ENCODE results near the gene ATP10A. TPM values are rescaled to one million over a fixed set of nuclear protein-coding genes. Genes with fewer than 3 reads are reported as not detected.
A peak's percentile ranks its signal among the peaks of the same experiment; 100 is the strongest.

The ATP10A gene
- total RNA-seq, 2 experiments from 2014 or later, result 20.5 to 22.4 TPM

DNA sequence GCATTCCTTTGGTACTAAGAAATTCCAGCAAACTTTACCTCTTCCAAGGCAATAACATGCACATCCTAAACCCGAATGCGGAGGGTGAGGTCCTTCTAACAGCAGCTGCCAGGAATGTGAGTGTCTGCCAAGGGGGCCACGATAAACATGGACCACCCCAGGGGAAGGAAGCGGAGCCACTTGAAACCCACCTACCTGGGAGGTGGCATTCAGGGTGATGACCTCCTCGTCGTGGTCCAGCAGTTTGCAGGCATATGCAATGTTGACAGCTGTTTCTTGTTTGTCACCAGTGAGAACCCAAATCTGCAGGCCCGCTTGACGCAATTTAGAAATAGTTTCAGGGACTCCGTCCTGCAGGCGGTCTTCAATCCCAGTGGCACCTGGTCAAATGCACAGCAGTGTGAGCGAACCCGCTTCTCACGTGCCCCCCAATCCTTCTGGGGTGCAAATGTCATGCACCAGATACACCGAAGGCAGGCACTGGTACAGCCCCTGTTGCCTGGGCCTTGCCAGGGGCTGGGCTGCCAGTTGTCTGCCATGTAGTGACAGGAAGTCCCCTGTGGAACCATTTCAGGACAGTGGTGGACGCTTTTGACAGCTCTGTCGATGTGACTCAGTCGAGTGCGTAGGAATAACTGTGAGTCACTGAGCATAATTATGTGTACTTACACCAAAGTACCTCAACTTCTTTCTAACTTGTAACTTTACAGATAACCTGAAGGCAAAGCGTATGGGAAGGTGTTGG is 161.2 kb downstream of the ATP10A start:
- ATAC-seq (no peak), DNase-seq (no peak)
- H3K36me3 Mint-ChIP-seq (ENCODE audit: low read depth), result peaks cover 14% of the 10 kb centered on the region
- H3K4me3 Mint-ChIP-seq, result no peak overlapping the region
- CTCF ChIA-PET, result interaction anchor here (0.6 to 0.7 kb wide), 2 partner anchors 177 to 325 kb away, joined by 3 read pairs; no protein-coding TSS in a partner anchor
- POLR2A ChIA-PET, result no interaction called here
- intact Hi-C loops (cut with DNase I, micrococcal nuclease), result no loop called here
- no peaks in the 10 kb centered on the region for H3K27me3 Mint-ChIP-seq
- H3K4me1 Mint-ChIP-seq, result no peaks in the 10 kb centered on the region
- H3K27ac Mint-ChIP-seq, result no peak overlapping the region
- no peaks in the 10 kb centered on the region for H3K9me3 Mint-ChIP-seq (ENCODE audit: low read depth)

DNA sequence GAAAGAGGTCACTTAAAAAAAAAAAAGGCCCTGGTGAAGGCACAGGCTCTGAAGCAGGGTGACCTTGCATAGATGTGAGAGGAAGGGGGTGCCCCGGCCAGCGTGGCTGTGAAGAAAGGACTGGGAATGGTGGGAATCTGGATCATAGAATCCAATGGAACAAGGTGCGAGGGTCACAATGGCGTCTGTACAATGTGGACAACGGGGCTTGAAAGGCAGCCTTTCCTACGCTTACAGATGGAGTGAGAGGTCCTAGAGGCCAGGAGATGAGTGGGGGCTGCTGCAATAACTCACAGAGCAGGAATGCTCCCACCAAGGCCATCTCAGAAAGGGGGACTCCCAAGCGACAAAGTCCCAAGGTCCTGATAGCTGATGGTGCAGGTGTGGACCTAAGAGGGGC is 162.2 kb downstream of the ATP10A start:
- H3K27ac Mint-ChIP-seq, result no peak overlapping the region
- POLR2A ChIA-PET, result no interaction called here
- no peaks in the 10 kb centered on the region for H3K9me3 Mint-ChIP-seq (ENCODE audit: low read depth)
- intact Hi-C loops (cut with DNase I, micrococcal nuclease), result no loop called here
- ATAC-seq (no peak), DNase-seq (no peak)
- no peak overlapping the region for H3K4me3 Mint-ChIP-seq
- no peaks in the 10 kb centered on the region for H3K27me3 Mint-ChIP-seq
- CTCF ChIA-PET, result no interaction called here
- no peaks in the 10 kb centered on the region for H3K4me1 Mint-ChIP-seq
- H3K36me3 Mint-ChIP-seq (ENCODE audit: low read depth), result peaks cover 17% of the 10 kb centered on the region

DNA sequence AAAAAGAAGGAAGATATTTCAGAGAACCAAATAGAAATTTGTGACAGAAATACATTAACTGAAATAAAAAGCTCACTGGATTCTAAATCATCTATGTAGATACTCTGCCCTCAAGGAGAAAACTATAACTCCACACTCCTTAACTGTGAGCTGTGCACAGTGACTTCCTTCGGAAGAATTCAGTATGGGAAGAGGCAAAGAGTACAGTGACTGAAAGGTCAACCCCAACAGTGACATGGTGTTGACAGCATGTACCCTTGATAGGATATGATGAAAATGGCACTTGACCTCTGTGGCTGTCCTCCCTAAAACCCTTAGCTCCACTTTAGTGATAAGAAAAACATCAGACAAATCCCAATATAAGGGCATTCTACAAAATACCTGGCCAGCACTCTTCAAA is 165.5 kb downstream of the ATP10A start:
- H3K36me3 Mint-ChIP-seq (ENCODE audit: low read depth), result peaks cover 29% of the 10 kb centered on the region
- no peaks in the 10 kb centered on the region for H3K9me3 Mint-ChIP-seq (ENCODE audit: low read depth)
- ATAC-seq, result no peak
- ChIA-PET POLR2A (no interaction called here), CTCF (interaction anchor here (0.7 kb wide), 1 partner anchor 202 kb away, joined by 3 read pairs; no protein-coding TSS in a partner anchor)
- no peak overlapping the region for H3K4me3 Mint-ChIP-seq
- H3K27ac Mint-ChIP-seq, result no peak overlapping the region
- intact Hi-C loops (cut with DNase I, micrococcal nuclease), result loop anchor here in 1 of 2 experiments (10.0 kb wide), 1 partner anchor 567 kb away; no protein-coding TSS in a partner anchor
- no peaks in the 10 kb centered on the region for H3K4me1 Mint-ChIP-seq
- no peaks in the 10 kb centered on the region for H3K27me3 Mint-ChIP-seq
- DNase-seq, result no peak

DNA sequence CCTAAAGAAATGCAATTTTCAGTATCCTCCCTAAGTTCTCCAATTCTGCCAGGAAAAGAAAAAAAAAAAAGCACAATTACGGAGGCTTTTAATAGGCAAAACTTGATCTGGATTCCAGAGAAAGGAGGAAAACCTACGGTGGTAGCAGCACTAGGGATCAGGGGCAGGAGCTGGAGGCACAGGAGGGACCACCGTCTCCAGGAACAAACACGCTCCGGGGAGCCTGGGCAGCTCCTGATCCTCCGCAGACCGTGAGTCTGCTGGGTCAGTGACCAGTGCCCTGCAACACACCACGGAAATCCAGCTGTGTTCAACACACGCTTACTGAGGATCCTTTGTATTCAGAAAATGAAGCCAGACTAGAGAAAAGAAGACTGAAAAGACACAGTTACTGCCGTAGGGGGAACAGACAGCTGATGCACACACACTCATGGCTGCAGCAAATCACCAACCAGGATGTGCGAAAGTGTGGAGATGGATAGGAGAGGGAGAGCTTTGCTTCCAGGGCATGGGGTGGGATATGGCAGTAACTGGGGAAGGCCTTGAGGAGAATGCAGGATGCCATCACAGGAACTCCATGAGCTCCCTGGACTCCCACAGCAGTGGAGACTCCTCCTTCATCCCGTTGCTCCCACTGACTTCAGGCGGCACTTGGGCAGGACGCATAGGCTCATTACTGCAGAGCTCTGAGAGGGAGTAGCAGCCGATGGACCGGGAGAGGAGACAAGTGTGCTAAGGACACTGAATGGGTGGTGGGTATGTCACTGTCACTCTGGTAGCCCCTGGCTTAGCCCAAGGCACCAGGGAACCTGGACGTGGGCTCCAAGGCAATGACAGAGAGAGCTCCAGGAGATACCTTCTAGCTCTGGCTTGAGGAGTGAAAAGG is 167.0 kb downstream of the ATP10A start:
- Mint-ChIP-seq H3K4me1 (no peaks in the 10 kb centered on the region), H3K27ac (no peak overlapping the region), H3K36me3 (ENCODE audit: low read depth) (peaks cover 35% of the 10 kb centered on the region), H3K27me3 (no peaks in the 10 kb centered on the region), H3K4me3 (no peak overlapping the region), H3K9me3 (ENCODE audit: low read depth) (no peaks in the 10 kb centered on the region)
- CTCF ChIA-PET, result interaction anchor here (0.6 to 1.6 kb wide), 4 partner anchors 11 to 1762 kb away, joined by 3 to 6 read pairs (median 3); no protein-coding TSS in a partner anchor
- DNase-seq (no peak), ATAC-seq (no peak)
- intact Hi-C loops (cut with DNase I, micrococcal nuclease), result loop anchor here in 1 of 2 experiments (10.0 kb wide), 1 partner anchor 569 kb away; no protein-coding TSS in a partner anchor
- POLR2A ChIA-PET, result no interaction called here

DNA sequence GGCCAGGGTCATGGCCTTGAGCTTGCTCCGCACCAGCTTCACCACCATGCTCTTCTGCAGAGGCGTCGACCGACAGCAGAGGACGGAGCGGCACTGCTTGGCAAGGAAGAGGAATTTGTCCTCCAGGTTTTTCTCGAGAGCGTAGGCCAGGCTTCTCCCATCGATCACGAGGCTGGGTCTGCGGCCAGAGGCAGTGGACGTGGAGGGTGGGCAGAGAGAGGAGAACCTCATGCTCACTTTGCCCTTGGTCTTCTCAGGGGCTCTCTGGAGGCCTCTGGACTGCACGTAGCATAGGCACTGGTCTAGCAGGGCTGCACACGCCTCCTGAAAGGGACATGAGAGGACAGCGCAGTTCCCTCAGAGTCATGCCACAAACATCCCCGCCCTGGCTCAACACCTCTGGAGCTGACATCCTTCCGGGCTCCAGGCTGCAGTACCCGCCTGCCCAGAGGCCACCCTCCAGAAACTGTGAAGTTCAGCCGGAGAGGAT is 168.3 kb downstream of the ATP10A start:
- Mint-ChIP-seq H3K4me1 (no peaks in the 10 kb centered on the region), H3K27ac (no peak overlapping the region), H3K9me3 (ENCODE audit: low read depth) (no peaks in the 10 kb centered on the region), H3K36me3 (ENCODE audit: low read depth) (peaks cover 33% of the 10 kb centered on the region), H3K27me3 (no peaks in the 10 kb centered on the region), H3K4me3 (no peak overlapping the region)
- CTCF ChIA-PET, result no interaction called here
- POLR2A ChIA-PET, result no interaction called here
- DNase-seq, result no peak
- intact Hi-C loops (cut with DNase I, micrococcal nuclease), result loop anchor here (1.0 to 10.0 kb wide), 2 partner anchors 239 to 570 kb away; no protein-coding TSS in a partner anchor
- no peak for ATAC-seq

DNA sequence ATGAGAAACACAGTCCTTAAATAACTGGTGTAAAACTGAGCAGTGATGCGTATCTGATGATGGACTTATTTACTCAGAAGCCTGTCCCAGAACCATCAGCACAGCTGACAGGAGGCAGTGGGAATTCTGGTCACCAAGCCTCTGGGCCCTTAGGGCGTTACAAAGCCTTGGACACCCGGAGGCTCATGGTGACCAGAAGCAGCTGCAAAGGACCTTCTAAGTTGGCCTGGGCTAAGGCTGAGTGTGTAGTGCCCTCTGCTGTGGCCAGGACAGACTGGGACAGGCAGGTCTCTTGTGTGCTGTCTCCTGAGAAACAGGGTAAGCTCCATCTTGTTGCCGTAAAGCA is 168.9 kb downstream of the ATP10A start:
- H3K36me3 Mint-ChIP-seq (ENCODE audit: low read depth), result peaks cover 33% of the 10 kb centered on the region
- intact Hi-C loops (cut with DNase I, micrococcal nuclease), result loop anchor here (1.0 to 10.0 kb wide), 2 partner anchors 240 to 571 kb away; no protein-coding TSS in a partner anchor
- ChIA-PET POLR2A (no interaction called here), CTCF (no interaction called here)
- H3K4me1 Mint-ChIP-seq, result no peaks in the 10 kb centered on the region
- no peak overlapping the region for H3K4me3 Mint-ChIP-seq
- DNase-seq (no peak), ATAC-seq (no peak)
- no peak overlapping the region for H3K27ac Mint-ChIP-seq
- no peaks in the 10 kb centered on the region for H3K27me3 Mint-ChIP-seq
- no peaks in the 10 kb centered on the region for H3K9me3 Mint-ChIP-seq (ENCODE audit: low read depth)

DNA sequence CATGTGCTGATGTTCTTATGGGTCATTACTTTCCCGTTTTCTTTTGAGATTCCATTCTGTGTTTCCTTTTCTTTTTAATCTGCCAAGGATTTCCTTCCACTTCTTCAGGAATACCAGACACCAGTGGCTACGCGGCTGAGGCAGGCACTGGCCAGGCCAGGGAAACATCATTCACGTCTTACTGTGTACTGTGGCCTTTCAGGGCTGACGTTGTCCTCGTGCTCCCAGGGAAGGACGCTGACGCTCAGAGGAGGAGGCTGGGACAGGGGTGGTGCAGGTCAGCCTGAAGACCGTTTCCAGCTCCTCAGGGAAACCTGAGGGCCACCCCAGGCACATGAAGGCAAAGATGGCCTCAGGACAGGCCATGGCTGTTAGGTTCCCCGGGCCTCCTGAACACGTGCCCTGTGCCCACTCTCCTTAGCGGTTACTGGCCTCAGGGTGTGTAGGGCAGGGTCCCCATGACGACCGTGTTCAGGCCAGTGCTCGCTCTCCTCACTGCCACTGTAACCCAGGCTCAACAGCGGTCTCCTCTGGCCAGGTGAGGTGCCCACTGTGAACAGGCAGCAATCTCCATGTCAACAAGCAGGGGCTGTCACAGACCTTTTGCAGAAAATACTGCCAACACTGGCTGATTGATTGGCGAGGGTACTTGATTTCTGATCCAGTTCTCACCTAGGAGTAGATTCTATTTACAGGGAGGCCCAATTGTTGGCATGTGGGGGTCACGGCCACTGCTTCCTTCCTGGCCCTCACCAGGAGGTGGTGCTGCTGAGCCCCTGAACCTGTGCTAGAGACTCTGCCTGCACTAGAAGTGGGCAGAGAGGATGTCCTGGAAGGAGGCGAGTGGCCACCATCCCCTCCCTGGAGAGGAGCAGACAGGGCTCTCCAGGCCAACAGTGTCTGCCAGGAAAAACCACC is 169.5 kb downstream of the ATP10A start:
- no peaks in the 10 kb centered on the region for H3K9me3 Mint-ChIP-seq (ENCODE audit: low read depth)
- intact Hi-C loops (cut with DNase I, micrococcal nuclease), result loop anchor here (1.0 to 10.0 kb wide), 2 partner anchors 241 to 571 kb away; no protein-coding TSS in a partner anchor
- ATAC-seq, result peak; percentile 63
- POLR2A ChIA-PET, result no interaction called here
- CTCF ChIA-PET, result interaction anchor here (0.6 kb wide), 2 partner anchors 11 to 185 kb away, joined by 3 to 4 read pairs; no protein-coding TSS in a partner anchor
- H3K27me3 Mint-ChIP-seq, result no peaks in the 10 kb centered on the region
- peak; percentile 64 for DNase-seq
- H3K27ac Mint-ChIP-seq, result no peak overlapping the region
- H3K4me3 Mint-ChIP-seq, result no peak overlapping the region
- H3K4me1 Mint-ChIP-seq, result no peaks in the 10 kb centered on the region
- peaks cover 33% of the 10 kb centered on the region for H3K36me3 Mint-ChIP-seq (ENCODE audit: low read depth)

DNA sequence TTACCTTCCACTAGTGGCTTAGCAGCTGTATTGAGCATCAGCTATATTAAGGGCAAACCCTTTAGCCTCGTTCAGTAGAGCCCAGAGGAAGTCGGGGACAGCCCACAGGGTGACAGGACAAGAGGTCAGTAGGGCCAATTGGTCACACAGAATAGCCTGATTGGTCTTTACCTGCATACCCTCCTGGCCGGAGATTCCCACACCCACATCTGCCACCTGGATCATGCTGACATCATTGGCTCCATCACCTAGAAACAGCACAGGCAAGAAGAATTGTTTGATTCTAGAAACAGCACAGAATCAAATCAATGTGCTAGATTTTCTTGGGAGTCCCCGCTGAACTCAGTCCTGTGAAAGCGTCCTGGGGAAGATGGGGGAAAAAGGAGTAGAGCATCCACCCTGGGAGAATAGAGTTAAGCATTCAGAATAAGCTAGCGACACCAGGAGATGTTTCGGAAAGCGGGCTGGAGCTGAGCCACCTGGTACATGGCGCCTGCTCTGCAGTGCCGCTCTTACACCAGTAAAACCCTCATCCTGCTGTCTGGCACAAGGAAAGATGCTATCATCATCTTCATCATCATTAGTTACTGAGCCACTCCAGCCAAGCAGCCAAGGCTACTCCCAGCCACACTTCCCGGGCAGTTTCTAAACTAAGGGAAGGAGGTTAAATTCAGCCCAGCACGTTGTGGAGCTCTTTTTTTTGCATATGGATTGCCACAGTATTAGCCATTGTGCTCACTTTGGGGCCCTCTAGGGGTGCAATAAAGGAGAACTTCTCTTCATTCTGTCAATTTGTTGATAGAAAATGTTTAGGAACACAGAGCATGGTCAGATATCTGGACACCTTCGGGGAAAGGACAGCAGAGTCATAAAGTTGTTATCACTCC is 171.3 kb downstream of the ATP10A start:
- H3K4me1 Mint-ChIP-seq, result no peaks in the 10 kb centered on the region

DNA sequence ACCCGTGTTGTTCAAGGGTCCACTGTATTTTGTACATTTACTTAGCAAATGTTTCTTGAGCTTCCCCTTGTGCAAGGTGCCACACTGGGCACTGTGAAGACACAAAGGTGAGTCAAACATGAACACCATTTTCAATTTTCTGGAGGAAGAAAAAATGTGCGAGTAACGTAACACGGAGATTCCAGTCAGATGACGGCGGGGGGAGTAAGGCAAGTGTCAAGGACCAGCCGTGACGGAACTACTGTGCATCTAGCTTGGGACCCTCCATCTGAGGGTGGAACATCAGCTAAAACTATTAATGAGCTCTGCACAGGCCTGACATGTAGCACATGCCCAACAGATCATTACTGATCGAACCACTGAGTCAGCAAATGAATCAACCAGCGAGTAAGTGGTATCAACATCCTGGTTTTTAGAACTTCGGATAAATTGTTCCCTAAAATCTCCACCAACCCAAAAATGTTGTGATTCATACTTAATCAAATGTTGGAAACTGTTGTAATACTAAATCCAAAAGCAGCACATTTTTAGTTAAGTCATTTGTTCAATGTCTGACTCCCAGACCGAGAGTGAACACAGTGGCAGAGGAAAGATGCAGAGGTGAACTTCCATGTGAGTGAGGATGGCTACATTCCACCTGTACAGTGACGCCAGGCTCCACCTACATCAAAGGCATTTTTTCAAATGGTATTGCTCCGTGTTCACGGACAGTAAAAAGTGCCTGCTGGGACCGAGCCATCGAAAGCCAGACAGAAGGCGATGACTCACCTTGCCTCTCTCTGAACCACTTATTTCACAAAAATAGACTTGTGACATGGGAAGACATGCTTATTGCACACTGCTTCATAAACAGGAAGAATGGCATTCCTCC is 172.2 kb downstream of the ATP10A start:
- peaks cover 24% of the 10 kb centered on the region for H3K36me3 Mint-ChIP-seq (ENCODE audit: low read depth)
- no peak for DNase-seq
- ChIA-PET POLR2A (no interaction called here), CTCF (no interaction called here)
- no peak overlapping the region for H3K4me3 Mint-ChIP-seq
- ATAC-seq, result no peak
- intact Hi-C loops (cut with DNase I, micrococcal nuclease), result loop anchor here in 1 of 2 experiments (10.0 kb wide), 1 partner anchor 574 kb away; no protein-coding TSS in a partner anchor
- H3K27me3 Mint-ChIP-seq, result no peaks in the 10 kb centered on the region
- H3K9me3 Mint-ChIP-seq (ENCODE audit: low read depth), result no peaks in the 10 kb centered on the region
- no peak overlapping the region for H3K27ac Mint-ChIP-seq
- no peaks in the 10 kb centered on the region for H3K4me1 Mint-ChIP-seq

More for the DNA sequence above, 171.3 kb downstream of the ATP10A start:
- H3K27ac Mint-ChIP-seq, result no peak overlapping the region
- intact Hi-C loops (cut with DNase I, micrococcal nuclease), result loop anchor here in 1 of 2 experiments (10.0 kb wide), 1 partner anchor 573 kb away; no protein-coding TSS in a partner anchor
- DNase-seq, result no peak
- CTCF ChIA-PET, result interaction anchor here (0.9 to 1.0 kb wide), 2 partner anchors 242 to 328 kb away, joined by 3 read pairs; no protein-coding TSS in a partner anchor
- no peaks in the 10 kb centered on the region for H3K27me3 Mint-ChIP-seq
- peaks cover 27% of the 10 kb centered on the region for H3K36me3 Mint-ChIP-seq (ENCODE audit: low read depth)
- POLR2A ChIA-PET, result no interaction called here
- no peaks in the 10 kb centered on the region for H3K9me3 Mint-ChIP-seq (ENCODE audit: low read depth)
- H3K4me3 Mint-ChIP-seq, result no peak overlapping the region
- no peak for ATAC-seq
